HG03135 (cell line): ENCODE results near the gene CYP2S1.

Experiments used
- ATAC-seq: cut with Tn5 transposase; IDR thresholded peaks from one replicate; pipeline ENCODE4 v1.9.1; 2021; ENCODE audit warnings: mild to moderate bottlenecking, moderate library complexity; ENCODE audit not compliant: unreplicated experiment

Gene CYP2S1

GRCh38 chr19:41255171-41255570, 62.2 kb downstream of the CYP2S1 start:
- ATAC-seq, result no peak
